Nephron (organoid): ENCODE data around the gene MRPL36.

ENCODE experiments used
- H3K27ac Mint-ChIP-seq, 3 experiments: 2 replicates each; pipeline ENCODE4 v1.8.0; 2020; ENCODE audit warnings: mixed read lengths in 3 of 3, mild to moderate bottlenecking in 2 of 3, moderate library complexity in 1 of 3
- H3K27me3 Mint-ChIP-seq: 2 replicates; pipeline ENCODE4 v1.8.0; 2021; ENCODE audit warnings: low read depth, mild to moderate bottlenecking, moderate library complexity, mixed read lengths
- H3K36me3 Mint-ChIP-seq: 2 replicates; pipeline ENCODE4 v1.8.0; 2020; ENCODE audit warnings: low read depth, mixed read lengths
- H3K4me1 Mint-ChIP-seq: 2 replicates; pipeline ENCODE4 v1.8.0; 2020; ENCODE audit warnings: mixed read lengths
- H3K4me3 Mint-ChIP-seq, 3 experiments: 2 replicates each; pipeline ENCODE4 v1.8.0; 2020; ENCODE audit warnings: mild to moderate bottlenecking in 3 of 3, mixed read lengths in 3 of 3, moderate library complexity in 2 of 3
- H3K9me3 Mint-ChIP-seq: 2 replicates; pipeline ENCODE4 v1.8.0; 2020; ENCODE audit warnings: mixed read lengths
- CTCF ChIP-seq, 3 experiments: fragments of 200-600 bp; sonication (generic); IDR thresholded peaks; one replicate each; pipeline ENCODE4 v1.5.0; 2021; ENCODE audit warnings: antibody characterized with exemption in 3 of 3; ENCODE audit not compliant: unreplicated experiment in 3 of 3

The MRPL36 gene

DNA sequence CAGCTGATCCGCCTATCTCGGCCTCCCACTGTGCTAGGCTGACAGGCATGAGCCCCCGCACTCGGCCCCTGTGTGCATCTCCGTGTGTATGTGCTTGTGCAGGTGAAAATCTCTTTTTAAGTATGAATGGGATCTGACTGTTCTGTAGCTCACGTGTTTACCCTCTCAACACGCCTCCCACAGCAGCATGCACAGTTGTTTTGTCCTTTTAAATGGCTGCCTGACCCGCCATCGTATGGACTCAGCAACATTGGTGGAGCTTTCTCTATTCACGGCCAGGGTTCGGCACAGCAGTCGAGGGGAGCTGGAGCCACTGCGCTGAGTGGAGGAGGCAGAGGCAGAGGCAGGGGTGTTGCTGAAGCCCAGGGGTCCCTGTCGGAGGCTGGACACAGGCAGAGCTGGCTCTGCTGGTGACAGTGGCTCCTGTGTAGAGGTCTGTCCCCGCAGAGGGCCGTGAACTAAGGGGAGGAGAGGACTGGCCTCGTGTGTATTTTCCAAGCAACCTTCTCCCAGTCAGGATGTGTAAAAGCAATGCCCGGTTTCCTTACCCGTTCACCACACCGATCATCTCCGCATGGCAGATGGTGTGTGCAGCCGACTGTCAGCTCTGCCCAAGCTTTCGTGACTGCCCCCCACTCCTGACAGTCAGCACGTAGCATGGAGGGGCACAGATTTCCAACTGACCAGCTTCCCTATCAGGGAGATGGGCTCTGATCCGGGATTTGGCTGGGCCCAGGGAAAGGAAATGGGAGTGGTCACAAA lies 37.3 kb downstream of the MRPL36 start:
- no peak for TF ChIP-seq CTCF (IDR thresholded peaks at IDR 0.05; ENCODE audit: unreplicated experiment in 3 of 3)
- Mint-ChIP-seq H3K27me3 (peaks cover 44% of the 10 kb centered on the region), H3K36me3 (peaks cover 5% of the 10 kb centered on the region), H3K4me1 (peaks cover 12% of the 10 kb centered on the region), H3K4me3 (no peak overlapping the region), H3K9me3 (peaks cover 5% of the 10 kb centered on the region), H3K27ac (no peak overlapping the region)

DNA sequence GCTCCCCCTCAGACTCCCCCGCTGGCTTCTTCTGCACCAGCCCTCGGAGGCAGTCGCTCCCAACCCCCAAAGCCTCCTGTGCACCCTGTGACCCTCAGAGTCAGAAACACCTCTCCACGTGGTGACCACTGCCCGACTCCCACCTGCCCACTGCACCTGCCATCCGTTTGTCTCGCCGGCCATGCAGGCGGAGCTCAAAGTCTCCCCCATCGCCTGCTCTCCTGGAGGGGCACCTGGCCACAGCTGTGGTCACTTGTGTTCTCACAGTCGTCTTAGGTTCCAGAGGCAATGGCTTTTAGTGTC lies 38.2 kb downstream of the MRPL36 start:
- Mint-ChIP-seq H3K27ac (no peak overlapping the region), H3K27me3 (peaks cover 47% of the 10 kb centered on the region), H3K9me3 (peaks cover 5% of the 10 kb centered on the region), H3K4me3 (no peak overlapping the region), H3K36me3 (peaks cover 5% of the 10 kb centered on the region), H3K4me1 (peaks cover 12% of the 10 kb centered on the region)
- TF ChIP-seq CTCF (IDR thresholded peaks at IDR 0.05; ENCODE audit: unreplicated experiment in 3 of 3), result no peak

- peaks cover 5% of the 10 kb centered on the region for H3K36me3 Mint-ChIP-seq
- H3K4me1 Mint-ChIP-seq, result peaks cover 13% of the 10 kb centered on the region
- peaks cover 46% of the 10 kb centered on the region for H3K27me3 Mint-ChIP-seq
- H3K9me3 Mint-ChIP-seq, result peaks cover 5% of the 10 kb centered on the region
- TF ChIP-seq CTCF (IDR thresholded peaks at IDR 0.05; ENCODE audit: unreplicated experiment in 3 of 3), result no peak
- H3K27ac Mint-ChIP-seq, result no peak overlapping the region
- no peak overlapping the region for H3K4me3 Mint-ChIP-seq
Measured at GRCh38 chr5:1760656-1761452, 38.8 kb downstream of the MRPL36 start.

DNA sequence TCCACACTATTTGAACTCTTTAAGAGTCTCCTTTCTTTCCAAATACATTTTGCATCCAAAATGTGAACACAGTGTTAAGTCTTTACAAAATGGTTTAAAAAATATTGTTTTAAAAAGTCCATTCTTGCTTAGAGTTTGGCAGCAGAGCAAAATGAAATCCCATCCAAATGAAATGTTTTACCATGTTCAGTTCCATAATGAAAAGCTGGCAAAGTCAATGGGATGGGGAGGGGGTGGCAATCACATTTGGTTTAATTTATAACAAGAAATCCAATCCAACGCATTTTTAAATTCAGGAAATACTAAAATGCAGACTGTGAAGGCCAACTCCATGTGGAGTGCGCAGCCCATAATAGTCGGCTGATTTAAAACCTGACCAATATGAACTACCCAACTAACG lies 39.4 kb downstream of the MRPL36 start:
- Mint-ChIP-seq H3K4me3 (no peak overlapping the region), H3K27ac (no peak overlapping the region), H3K9me3 (peaks cover 5% of the 10 kb centered on the region), H3K4me1 (peaks cover 19% of the 10 kb centered on the region), H3K36me3 (peaks cover 5% of the 10 kb centered on the region), H3K27me3 (peaks cover 46% of the 10 kb centered on the region)
- no peak for TF ChIP-seq CTCF (IDR thresholded peaks at IDR 0.05; ENCODE audit: unreplicated experiment in 3 of 3)

DNA sequence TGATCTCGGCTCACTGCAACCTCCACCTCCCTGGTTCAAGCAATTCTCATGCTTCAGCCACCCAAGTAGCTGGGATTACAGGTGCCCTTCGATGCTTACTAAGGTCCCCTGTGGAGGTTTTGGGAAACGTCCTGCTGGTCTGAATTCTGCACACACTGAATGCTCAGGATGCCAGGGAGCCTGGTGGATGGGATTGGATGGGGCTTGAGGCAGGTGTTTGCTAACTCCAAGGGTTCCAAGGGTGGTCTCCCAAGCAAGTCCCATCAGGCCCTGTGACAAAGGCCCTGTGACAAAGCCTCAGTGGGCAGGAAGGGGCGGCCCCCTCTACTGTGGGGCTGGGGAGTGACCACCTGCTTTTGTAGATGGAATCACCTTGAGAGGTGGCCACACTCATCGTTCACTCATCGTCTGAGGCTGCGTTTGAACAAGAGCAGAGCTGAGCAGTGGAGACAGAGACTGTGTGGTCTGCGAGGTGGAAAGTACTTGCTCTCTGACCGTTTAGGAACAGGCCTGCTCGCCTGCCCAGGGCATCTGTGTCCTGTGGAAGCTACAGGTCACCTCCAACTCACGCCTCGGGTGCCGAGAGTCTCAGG lies 40.2 kb downstream of the MRPL36 start:
- Mint-ChIP-seq H3K4me3 (no peak overlapping the region), H3K4me1 (peaks cover 15% of the 10 kb centered on the region), H3K9me3 (peaks cover 5% of the 10 kb centered on the region), H3K27ac (no peak overlapping the region), H3K36me3 (peaks cover 5% of the 10 kb centered on the region), H3K27me3 (peaks cover 40% of the 10 kb centered on the region)
- TF ChIP-seq CTCF (IDR thresholded peaks at IDR 0.05; ENCODE audit: unreplicated experiment in 3 of 3), result no peak
